Smooth muscle cell of bladder (primary cell): ENCODE results near the gene CYTH3. TPM values are rescaled to one million over a fixed set of nuclear protein-coding genes. Genes with fewer than 3 reads are reported as not detected.

Experiments used
- total RNA-seq: library from RNA; depleted of rRNA; stranded (reverse); fragments of >200 nt; gene quantifications from 2 replicates; pipeline ENCODE4 v1.2.3, GENCODE V29; 2014

The CYTH3 gene
- total RNA-seq: 19.5 and 32.1 TPM in 2 replicates

GRCh38 chr7:6272481-6273323 lies at the start of gene CYTH3:
TSS of gene CYTH3 (minus strand) at chr7:6272624. CDS start at chr7:6272507, 117 bp downstream.

Other genes with a start within 250 kb of the CYTH3 start
- not detected in 2 replicates for gene ANKRD61, start 241.2 kb downstream of the CYTH3 start, total RNA-seq
- 39.7 and 50.5 TPM in 2 replicates for gene EIF2AK1, start 213.4 kb downstream of the CYTH3 start, total RNA-seq
- 1.8 and 2.5 TPM in 2 replicates for gene USP42, start 167.7 kb downstream of the CYTH3 start, total RNA-seq
- gene FAM220A, start 76.3 kb upstream of the CYTH3 start, total RNA-seq: 15.8 and 21.5 TPM in 2 replicates
- gene RAC1, start 101.9 kb upstream of the CYTH3 start, total RNA-seq: 49.6 and 66.3 TPM in 2 replicates
- 11.1 and 15.5 TPM in 2 replicates for gene DAGLB, start 175.3 kb upstream of the CYTH3 start, total RNA-seq
- 198 and 232 TPM in 2 replicates for gene KDELR2, start 211.5 kb upstream of the CYTH3 start, total RNA-seq